RWPE2 (cell line): Measurements from ENCODE around the gene COPS7B.

ENCODE experiments used
- ATAC-seq: fragments of 200-7000 bp; cut with Tn5 transposase; 3 replicates; pipeline ENCODE4 v1.9.1; 2021; ENCODE audit warnings: low read depth
- DNase-seq: peaks from one replicate; pipeline ENCODE4 v3.0.0-alpha.2; 2020; ENCODE audit warnings: low spot score
- H3K27ac ChIP-seq: fragments of 450-650 bp; 2 replicates; pipeline ENCODE4 v1.5.1; 2017; ENCODE audit warnings: mild to moderate bottlenecking; ENCODE audit not compliant: poor library complexity, severe bottlenecking
- H3K27me3 ChIP-seq: fragments of 250-450 bp; sonication (Bioruptor Pico); 2 replicates; pipeline ENCODE4 v1.5.1; 2021; ENCODE audit warnings: mild to moderate bottlenecking, moderate library complexity; ENCODE audit not compliant: insufficient read depth, poor library complexity, severe bottlenecking
- H3K36me3 ChIP-seq: fragments of 250-450 bp; sonication (Bioruptor Pico); 2 replicates; pipeline ENCODE4 v1.5.1; 2020; ENCODE audit warnings: low read depth, mild to moderate bottlenecking, moderate library complexity
- H3K4me1 ChIP-seq: fragments of 250-450 bp; sonication (Bioruptor Pico); 2 replicates; pipeline ENCODE4 v1.5.1; 2021; ENCODE audit warnings: mild to moderate bottlenecking, moderate library complexity; ENCODE audit not compliant: insufficient read depth, poor library complexity, severe bottlenecking
- H3K4me3 ChIP-seq: fragments of 250-450 bp; sonication (Bioruptor Pico); 2 replicates; pipeline ENCODE4 v1.5.1; 2021; ENCODE audit warnings: mild to moderate bottlenecking, moderate library complexity; ENCODE audit not compliant: severe bottlenecking
- H3K9me3 ChIP-seq: fragments of 250-450 bp; sonication (Bioruptor Pico); 2 replicates; pipeline ENCODE4 v1.5.1; 2021; ENCODE audit warnings: mild to moderate bottlenecking, moderate library complexity; ENCODE audit not compliant: severe bottlenecking
- CTCF ChIP-seq: fragments of 450-650 bp; IDR thresholded peaks from one replicate; pipeline ENCODE4 v1.5.1; 2017; ENCODE audit warnings: mild to moderate bottlenecking, moderate library complexity; ENCODE audit not compliant: poor library complexity, severe bottlenecking

The COPS7B gene

GRCh38 chr2:231751042-231751815 is 35.0 kb upstream of the COPS7B start:
- Histone ChIP-seq H3K4me1 (no peaks in the 10 kb centered on the region), H3K9me3 (no peaks in the 10 kb centered on the region), H3K27me3 (no peaks in the 10 kb centered on the region), H3K36me3 (no peaks in the 10 kb centered on the region), H3K27ac (no peak overlapping the region), H3K4me3 (no peak overlapping the region)
- ATAC-seq (no peak), DNase-seq (no peak)
- no peak for TF ChIP-seq CTCF

- Histone ChIP-seq H3K4me1 (no peaks in the 10 kb centered on the region), H3K9me3 (no peaks in the 10 kb centered on the region), H3K27ac (no peak overlapping the region), H3K27me3 (no peaks in the 10 kb centered on the region), H3K36me3 (no peaks in the 10 kb centered on the region), H3K4me3 (no peak overlapping the region)
- no peak for DNase-seq
- no peak for ATAC-seq
- no peak for TF ChIP-seq CTCF
These were observed 34.2 kb upstream of the COPS7B start for GRCh38 chr2:231752061-231752460.

- Histone ChIP-seq H3K27me3 (no peaks in the 10 kb centered on the region), H3K36me3 (no peaks in the 10 kb centered on the region), H3K27ac (no peak overlapping the region), H3K9me3 (no peaks in the 10 kb centered on the region), H3K4me3 (no peak overlapping the region), H3K4me1 (no peaks in the 10 kb centered on the region)
- DNase-seq (no peak), ATAC-seq (no peak)
- no peak for TF ChIP-seq CTCF
These were observed 24.5 kb upstream of the COPS7B start for GRCh38 chr2:231761735-231762134.

- Histone ChIP-seq H3K36me3 (no peaks in the 10 kb centered on the region), H3K4me3 (no peak overlapping the region), H3K27me3 (no peaks in the 10 kb centered on the region), H3K9me3 (no peaks in the 10 kb centered on the region), H3K27ac (no peak overlapping the region), H3K4me1 (no peaks in the 10 kb centered on the region)
- ATAC-seq (no peak), DNase-seq (no peak)
- TF ChIP-seq CTCF: no peak
These were observed 22.1 kb upstream of the COPS7B start for GRCh38 chr2:231764124-231764523.

GRCh38 chr2:231764760-231765159 is 21.5 kb upstream of the COPS7B start:
- TF ChIP-seq CTCF: no peak
- Histone ChIP-seq H3K27me3 (no peaks in the 10 kb centered on the region), H3K4me1 (no peaks in the 10 kb centered on the region), H3K36me3 (no peaks in the 10 kb centered on the region), H3K9me3 (no peaks in the 10 kb centered on the region), H3K27ac (no peak overlapping the region), H3K4me3 (no peak overlapping the region)
- DNase-seq (no peak), ATAC-seq (no peak)
